Umbilical cord (tissue), 2 donors: Measurements from ENCODE around the gene TMEM156. TPM values are rescaled to one million over a fixed set of nuclear protein-coding genes. Genes with fewer than 3 reads are reported as not detected.
"Not testable (repeated sequence)": the region's sequence is repeated elsewhere in the genome, so short reads cannot be mapped to it uniquely, and the experiment has no call there.

Source experiments
- DNase-seq: peaks from one replicate; pipeline ENCODE4 v3.0.0-alpha.2; 2015; ENCODE audit warnings: low spot score
- total RNA-seq: library from RNA; depleted of rRNA; stranded (reverse); fragments of >200 nt; gene quantifications from one replicate; pipeline ENCODE4 v1.2.3, GENCODE V29; 2014; ENCODE audit warnings: low replicate concordance; ENCODE audit not compliant: insufficient read depth

TMEM156 gene
- total RNA-seq, 1 donor from 2014 or later = 1.2 TPM

- DNase-seq = peak; percentile 14
These were observed 11.7 kb upstream of the TMEM156 start for GRCh38 chr4:39043861-39044363.

GRCh38 chr4:39043058-39043860, 11.1 kb upstream of the TMEM156 start:
- peak; percentile 3 for DNase-seq

- no peak for DNase-seq
These were observed 10.2 kb upstream of the TMEM156 start for GRCh38 chr4:39042366-39042765.

- DNase-seq = no peak
These were observed 6.9 kb upstream of the TMEM156 start for GRCh38 chr4:39039108-39039507.

- no peak for DNase-seq
These were observed 5.7 kb upstream of the TMEM156 start for GRCh38 chr4:39037941-39038340.

GRCh38 chr4:39037491-39037825, 5.2 kb upstream of the TMEM156 start:
- DNase-seq = no peak

GRCh38 chr4:39036172-39036571, 4.0 kb upstream of the TMEM156 start:
- no peak for DNase-seq

GRCh38 chr4:39031590-39032020, 604 bp downstream of the TMEM156 start:
- DNase-seq = not testable (repeated sequence)

GRCh38 chr4:39030725-39031124, 1.5 kb downstream of the TMEM156 start:
- DNase-seq = no peak

GRCh38 chr4:39029752-39030694, 2.2 kb downstream of the TMEM156 start:
- no peak for DNase-seq

- no peak for DNase-seq
These were observed 6.1 kb downstream of the TMEM156 start for GRCh38 chr4:39026096-39026495.

GRCh38 chr4:39025552-39026085, 6.6 kb downstream of the TMEM156 start:
- no peak for DNase-seq

GRCh38 chr4:39024311-39024865, 7.8 kb downstream of the TMEM156 start:
- no peak for DNase-seq

GRCh38 chr4:39023059-39023458, 9.2 kb downstream of the TMEM156 start:
- DNase-seq = no peak

- DNase-seq = no peak
These were observed 10.0 kb downstream of the TMEM156 start for GRCh38 chr4:39022241-39022640.

- no peak for DNase-seq
These were observed 10.6 kb downstream of the TMEM156 start for GRCh38 chr4:39021631-39022030.

- DNase-seq = no peak
These were observed 12.1 kb downstream of the TMEM156 start for GRCh38 chr4:39020130-39020529.

GRCh38 chr4:39014028-39014427, 18.2 kb downstream of the TMEM156 start:
- no peak for DNase-seq

GRCh38 chr4:39004758-39005157, 27.5 kb downstream of the TMEM156 start:
- DNase-seq = no peak

- DNase-seq = not testable (repeated sequence)
These were observed 30.2 kb downstream of the TMEM156 start for GRCh38 chr4:39002058-39002457.

GRCh38 chr4:38995660-38996005, 36.6 kb downstream of the TMEM156 start:
- DNase-seq = no peak

- DNase-seq = no peak
These were observed 38.1 kb downstream of the TMEM156 start for GRCh38 chr4:38994135-38994534.
